Measurements from ENCODE around the gene HOXA4. TPM values are rescaled to one million over a fixed set of nuclear protein-coding genes. Genes with fewer than 3 reads are reported as not detected.

HOXA4 gene
- total and polyA plus RNA-seq, 10 donors = 2.1 to 10.8 (median 4.3) TPM

GRCh38 chr7:27125986-27126394, 4.6 kb downstream of the HOXA4 start:
- Histone ChIP-seq H3K9me3 (no peaks in the 10 kb centered on the region), H3K36me3 (no peaks in the 10 kb centered on the region), H3K4me1 (peaks cover 0 to 18% (median 0%) of the 10 kb centered on the region in 6 donors), H3K27ac (no peak overlapping the region), H3K4me3 (no peak overlapping the region), H3K27me3 (replicated peaks in 1 of 7) (peaks cover 0 to 10% (median 0%) of the 10 kb centered on the region in 7 donors)
- intact Hi-C loops (cut with DNase I; ENCODE audit: low total_unique reads) = no loop called here
- TF ChIP-seq POLR2AphosphoS5 (IDR thresholded peaks at IDR 0.05) (no peak), POLR2A (IDR thresholded peaks at IDR 0.05) (no peak), CTCF (IDR thresholded peaks at IDR 0.05 in 8 of 11, conservative IDR thresholded peaks at IDR 0.05 in 3 of 11) (no peak)
- 73 to 80% (median 77%) methylated on average over 5 of the region's 5 CpGs for WGBS, 5 donors
- DNase-seq = no peak

GRCh38 chr7:27124902-27125689, 5.5 kb downstream of the HOXA4 start:
- intact Hi-C loops (cut with DNase I; ENCODE audit: low total_unique reads) = no loop called here
- Histone ChIP-seq H3K27ac (no peak overlapping the region), H3K36me3 (no peaks in the 10 kb centered on the region), H3K27me3 (replicated peaks in 1 of 7) (peaks cover 0 to 10% (median 0%) of the 10 kb centered on the region in 7 donors), H3K9me3 (no peaks in the 10 kb centered on the region), H3K4me1 (peaks cover 0 to 26% (median 0%) of the 10 kb centered on the region in 6 donors), H3K4me3 (no peak overlapping the region)
- DNase-seq = no peak
- no peak for TF ChIP-seq POLR2A (IDR thresholded peaks at IDR 0.05)
- no peak for TF ChIP-seq CTCF (IDR thresholded peaks at IDR 0.05 in 8 of 11, conservative IDR thresholded peaks at IDR 0.05 in 3 of 11)
- TF ChIP-seq POLR2AphosphoS5 (IDR thresholded peaks at IDR 0.05) = no peak
- 79 to 88% (median 86%) methylated on average over 8 of the region's 8 CpGs for WGBS, 5 donors

GRCh38 chr7:27124096-27124901, 6.3 kb downstream of the HOXA4 start:
- TF ChIP-seq POLR2A (IDR thresholded peaks at IDR 0.05) (no peak), POLR2AphosphoS5 (IDR thresholded peaks at IDR 0.05) (no peak), CTCF (IDR thresholded peaks at IDR 0.05 in 8 of 11, conservative IDR thresholded peaks at IDR 0.05 in 3 of 11) (no peak)
- no peak overlapping the region for H3K4me3 ChIP-seq
- DNase-seq = no peak
- peaks cover 0 to 10% (median 0%) of the 10 kb centered on the region in 7 donors for H3K27me3 ChIP-seq (replicated peaks in 1 of 7)
- H3K9me3 ChIP-seq = no peaks in the 10 kb centered on the region
- intact Hi-C loops (cut with DNase I; ENCODE audit: low total_unique reads) = no loop called here
- WGBS, 5 donors = 90 to 96% (median 92%) methylated on average over 43 of the region's 43 CpGs
- H3K27ac ChIP-seq = no peak overlapping the region
- H3K36me3 ChIP-seq = no peaks in the 10 kb centered on the region
- H3K4me1 ChIP-seq = peaks cover 0 to 24% (median 6%) of the 10 kb centered on the region in 6 donors

Data from spleen (tissue), 11 donors.